Activated B cell treated with CpG ODN at 0.5 μM for 24 hours (primary cell): ENCODE measurements around the gene SERPINB7. TPM values are rescaled to one million over a fixed set of nuclear protein-coding genes. Genes with fewer than 3 reads are reported as not detected.

Experiments
- ATAC-seq: fragments of 200-7000 bp; cut with Tn5 transposase; one replicate; pipeline ENCODE4 v1.10.0; 2021; ENCODE audit warnings: low read depth, mild to moderate bottlenecking, moderate library complexity
- CTCF ChIA-PET: fragments of 350-600 bp; sonication (Branson Sonifier 250); formaldehyde crosslinking; loops from one replicate; lab custom pipeline; 2021; ENCODE audit warnings: antibody characterized with exemption; lab: Charles Lee
- POLR2A ChIA-PET: fragments of 350-600 bp; sonication (Branson Sonifier 250); formaldehyde crosslinking; loops from one replicate; lab custom pipeline; 2021; ENCODE audit warnings: antibody characterized with exemption; lab: Charles Lee
- DNase-seq: peaks from one replicate; pipeline ENCODE4 v3.0.0; 2022
- H3K27ac Mint-ChIP-seq: one replicate; pipeline ENCODE4 v1.8.0; 2020; ENCODE audit warnings: mixed read lengths
- H3K27me3 Mint-ChIP-seq: one replicate; pipeline ENCODE4 v1.8.0; 2021; ENCODE audit warnings: mixed read lengths
- H3K36me3 Mint-ChIP-seq: one replicate; pipeline ENCODE4 v1.8.0; 2021; ENCODE audit warnings: low read depth, mixed read lengths
- H3K4me1 Mint-ChIP-seq: one replicate; pipeline ENCODE4 v1.8.0; 2021; ENCODE audit warnings: mixed read lengths
- H3K4me3 Mint-ChIP-seq: one replicate; pipeline ENCODE4 v1.8.0; 2020; ENCODE audit warnings: mild to moderate bottlenecking, mixed read lengths
- H3K9me3 Mint-ChIP-seq: one replicate; pipeline ENCODE4 v1.8.0; 2020; ENCODE audit warnings: mixed read lengths
- intact Hi-C: fragments of 100-400 bp; cut with micrococcal nuclease; formaldehyde crosslinking; loops from one replicate; pipeline ENCODE4 v1.15.1; 2024
- total RNA-seq: library from RNA; stranded (reverse); gene quantifications from 2 replicates; pipeline ENCODE4 v1.2.3, GENCODE V29; 2022
- TF ChIP-seq, protein P1 (sequence below): fragments of 200-600 bp; IDR thresholded peaks from one replicate; pipeline ENCODE4 v1.8.0; 2022; ENCODE audit warnings: antibody characterized with exemption, mild to moderate bottlenecking

Gene SERPINB7, protein sequence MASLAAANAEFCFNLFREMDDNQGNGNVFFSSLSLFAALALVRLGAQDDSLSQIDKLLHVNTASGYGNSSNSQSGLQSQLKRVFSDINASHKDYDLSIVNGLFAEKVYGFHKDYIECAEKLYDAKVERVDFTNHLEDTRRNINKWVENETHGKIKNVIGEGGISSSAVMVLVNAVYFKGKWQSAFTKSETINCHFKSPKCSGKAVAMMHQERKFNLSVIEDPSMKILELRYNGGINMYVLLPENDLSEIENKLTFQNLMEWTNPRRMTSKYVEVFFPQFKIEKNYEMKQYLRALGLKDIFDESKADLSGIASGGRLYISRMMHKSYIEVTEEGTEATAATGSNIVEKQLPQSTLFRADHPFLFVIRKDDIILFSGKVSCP
- not detected in 2 replicates for total RNA-seq

DNA sequence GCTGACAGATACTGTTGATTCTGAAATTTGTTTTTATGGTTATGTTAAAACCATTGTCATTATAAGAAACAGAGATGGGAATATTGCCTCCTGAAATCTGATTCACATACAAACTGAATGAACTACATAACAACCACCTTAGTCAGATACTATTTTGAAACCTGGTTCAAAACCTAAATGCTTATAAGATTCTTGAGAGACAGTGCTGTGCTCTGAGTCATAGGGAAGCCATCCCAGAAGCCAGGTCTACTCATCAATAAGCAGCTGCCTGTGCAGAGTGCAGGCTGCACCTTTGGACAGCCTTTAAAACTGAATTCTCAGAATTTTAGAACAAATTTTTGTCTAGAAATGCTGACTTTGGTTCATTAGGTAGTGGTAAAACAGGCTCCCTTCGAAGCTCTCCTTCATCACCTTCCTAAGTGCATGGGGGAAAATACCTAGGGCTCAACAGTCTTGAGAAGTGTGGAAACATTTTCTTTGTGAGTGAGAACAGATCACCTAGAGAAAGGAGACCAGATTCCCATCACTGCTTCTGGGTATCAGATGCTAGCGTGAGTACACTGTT lies at the start of gene SERPINB7:
Gene SERPINB7 (plus strand): TSS at position 253 of the 565 bp plus-strand sequence. CDS start 6,955 bp downstream, outside the sequence.
- Mint-ChIP-seq H3K4me3 (no peak within 1 kb of the TSS), H3K27me3 (peaks cover 3% of the 10 kb centered on the region), H3K36me3 (no peaks in the 10 kb centered on the region), H3K9me3 (no peaks in the 10 kb centered on the region), H3K27ac (no peak within 1 kb of the TSS), H3K4me1 (no peaks in the 10 kb centered on the region)
- TF ChIP-seq, protein P1, sequence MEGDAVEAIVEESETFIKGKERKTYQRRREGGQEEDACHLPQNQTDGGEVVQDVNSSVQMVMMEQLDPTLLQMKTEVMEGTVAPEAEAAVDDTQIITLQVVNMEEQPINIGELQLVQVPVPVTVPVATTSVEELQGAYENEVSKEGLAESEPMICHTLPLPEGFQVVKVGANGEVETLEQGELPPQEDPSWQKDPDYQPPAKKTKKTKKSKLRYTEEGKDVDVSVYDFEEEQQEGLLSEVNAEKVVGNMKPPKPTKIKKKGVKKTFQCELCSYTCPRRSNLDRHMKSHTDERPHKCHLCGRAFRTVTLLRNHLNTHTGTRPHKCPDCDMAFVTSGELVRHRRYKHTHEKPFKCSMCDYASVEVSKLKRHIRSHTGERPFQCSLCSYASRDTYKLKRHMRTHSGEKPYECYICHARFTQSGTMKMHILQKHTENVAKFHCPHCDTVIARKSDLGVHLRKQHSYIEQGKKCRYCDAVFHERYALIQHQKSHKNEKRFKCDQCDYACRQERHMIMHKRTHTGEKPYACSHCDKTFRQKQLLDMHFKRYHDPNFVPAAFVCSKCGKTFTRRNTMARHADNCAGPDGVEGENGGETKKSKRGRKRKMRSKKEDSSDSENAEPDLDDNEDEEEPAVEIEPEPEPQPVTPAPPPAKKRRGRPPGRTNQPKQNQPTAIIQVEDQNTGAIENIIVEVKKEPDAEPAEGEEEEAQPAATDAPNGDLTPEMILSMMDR: no peak
- ATAC-seq (no peak), DNase-seq (no peak)
- ChIA-PET POLR2A (no interaction called here), CTCF (no interaction called here)
- intact Hi-C loops: no loop called here

DNA sequence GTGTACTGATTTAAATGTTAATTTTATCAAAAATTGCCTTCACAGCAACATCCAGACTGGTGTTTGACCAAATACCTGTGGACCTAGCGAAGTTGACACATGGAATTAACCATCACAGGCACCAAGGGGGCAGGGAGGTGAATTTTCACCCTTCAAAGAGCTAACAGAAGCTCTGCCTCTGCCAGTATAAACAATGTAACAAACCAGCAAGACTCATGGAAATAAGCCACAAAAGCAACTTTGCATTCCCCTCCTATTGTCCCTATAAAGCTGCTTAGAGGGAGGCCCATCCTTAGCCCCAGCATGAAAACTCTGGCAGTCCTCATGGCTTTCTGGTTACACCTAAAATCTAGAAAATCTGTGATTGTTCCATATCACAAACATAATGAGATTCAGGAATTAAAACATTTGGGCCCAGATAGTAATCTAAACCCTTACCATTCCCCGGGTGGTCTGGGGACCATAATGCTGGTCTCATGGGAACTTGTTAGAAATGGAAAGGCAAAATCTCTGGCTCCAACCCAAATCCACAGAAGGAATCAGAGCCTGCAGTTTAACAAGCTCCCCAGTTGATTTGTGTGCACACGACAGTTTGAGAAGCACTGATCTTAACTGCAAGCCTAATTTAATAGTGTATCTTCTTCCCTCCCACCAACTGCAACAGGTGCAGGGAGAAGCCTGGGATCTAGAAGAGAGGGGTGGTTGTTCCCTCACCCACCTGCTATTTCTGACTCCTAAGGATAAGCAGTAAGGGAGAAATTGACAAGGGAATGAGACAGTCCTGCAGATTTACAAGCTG lies 49.3 kb upstream of the SERPINB7 start:
- no peaks in the 10 kb centered on the region for H3K4me1 Mint-ChIP-seq
- no peak overlapping the region for H3K27ac Mint-ChIP-seq
- no peak overlapping the region for H3K4me3 Mint-ChIP-seq
- intact Hi-C loops: no loop called here
- CTCF ChIA-PET: no interaction called here
- H3K36me3 Mint-ChIP-seq: no peaks in the 10 kb centered on the region
- no peak for ATAC-seq
- no peaks in the 10 kb centered on the region for H3K27me3 Mint-ChIP-seq
- POLR2A ChIA-PET: no interaction called here
- no peak for DNase-seq
- no peaks in the 10 kb centered on the region for H3K9me3 Mint-ChIP-seq
- TF ChIP-seq, protein P1: no peak

DNA sequence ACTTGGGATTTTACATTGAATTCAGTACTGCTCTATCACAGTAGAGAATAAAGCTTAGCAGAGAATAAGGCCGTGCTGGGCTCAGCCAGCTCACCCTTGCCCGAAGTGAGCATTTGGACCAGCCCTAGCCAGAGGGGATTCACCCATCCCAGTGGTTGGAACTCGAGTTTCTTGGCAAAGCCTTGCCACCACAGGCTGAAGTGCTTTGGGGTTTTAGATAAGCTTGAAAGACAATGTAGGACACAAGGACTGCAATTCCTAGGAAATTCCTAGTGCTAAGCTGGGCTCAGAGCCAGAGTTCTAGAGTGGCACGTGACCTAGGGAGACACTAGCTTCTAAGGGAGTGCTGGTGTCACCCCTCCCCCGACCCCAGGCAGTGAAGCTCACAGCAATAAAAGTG lies 44.4 kb upstream of the SERPINB7 start:
- TF ChIP-seq, protein P1: no peak
- ATAC-seq (no peak), DNase-seq (no peak)
- Mint-ChIP-seq H3K9me3 (peaks cover 2% of the 10 kb centered on the region), H3K4me3 (no peak overlapping the region), H3K4me1 (no peaks in the 10 kb centered on the region), H3K27me3 (no peaks in the 10 kb centered on the region), H3K36me3 (no peaks in the 10 kb centered on the region), H3K27ac (no peak overlapping the region)
- ChIA-PET POLR2A (no interaction called here), CTCF (no interaction called here)
- intact Hi-C loops: no loop called here

DNA sequence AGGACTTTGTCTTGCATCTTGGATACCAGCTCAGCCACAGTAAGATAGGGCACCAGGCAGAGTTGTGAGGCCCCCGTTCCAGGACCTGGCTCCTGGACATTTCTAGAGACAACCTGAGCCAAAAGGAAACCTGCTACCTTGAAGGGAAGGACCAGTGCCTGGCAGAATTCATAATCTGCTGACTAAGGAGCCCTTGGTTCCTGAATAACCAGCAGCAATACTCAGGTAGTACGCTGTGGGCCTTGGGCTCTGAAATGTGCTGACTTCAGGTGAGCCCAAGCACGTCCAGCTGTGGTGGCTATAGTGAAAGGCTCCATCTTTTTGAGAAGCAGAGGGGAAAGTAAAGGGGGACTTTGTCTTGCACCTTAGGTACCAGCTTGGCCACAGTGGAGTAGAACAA lies 44.0 kb upstream of the SERPINB7 start:
- Mint-ChIP-seq H3K27ac (no peak overlapping the region), H3K4me1 (no peaks in the 10 kb centered on the region), H3K36me3 (no peaks in the 10 kb centered on the region), H3K27me3 (no peaks in the 10 kb centered on the region), H3K9me3 (peaks cover 6% of the 10 kb centered on the region), H3K4me3 (no peak overlapping the region)
- TF ChIP-seq, protein P1: no peak
- POLR2A ChIA-PET: no interaction called here
- CTCF ChIA-PET: no interaction called here
- intact Hi-C loops: no loop called here
- ATAC-seq (no peak), DNase-seq (no peak)

DNA sequence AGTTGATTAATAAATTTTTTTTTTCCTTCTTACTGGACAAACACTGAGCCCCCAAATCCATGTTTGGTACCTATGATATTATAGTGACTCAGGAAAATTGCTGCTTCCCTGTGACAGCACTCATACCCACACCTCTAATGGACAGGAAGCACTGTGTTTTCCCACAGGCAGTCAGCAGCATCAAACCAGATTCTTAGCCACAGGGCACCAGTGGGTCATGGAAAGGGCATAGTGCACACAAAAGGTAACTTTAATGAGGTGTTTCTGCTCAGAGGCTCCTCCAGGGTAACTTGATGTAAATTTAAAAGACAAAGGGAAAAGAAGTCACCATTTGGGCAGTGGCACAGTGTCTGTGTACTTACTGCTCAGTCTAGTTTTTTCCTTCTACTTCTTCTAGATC lies 38.3 kb upstream of the SERPINB7 start:
- CTCF ChIA-PET: no interaction called here
- POLR2A ChIA-PET: no interaction called here
- intact Hi-C loops: no loop called here
- DNase-seq (no peak), ATAC-seq (no peak)
- H3K36me3 Mint-ChIP-seq: no peaks in the 10 kb centered on the region
- peaks cover 7% of the 10 kb centered on the region for H3K9me3 Mint-ChIP-seq
- H3K4me1 Mint-ChIP-seq: no peaks in the 10 kb centered on the region
- no peaks in the 10 kb centered on the region for H3K27me3 Mint-ChIP-seq
- no peak overlapping the region for H3K4me3 Mint-ChIP-seq
- TF ChIP-seq, protein P1: no peak
- H3K27ac Mint-ChIP-seq: no peak overlapping the region
